HG03135 (cell line): ENCODE results near the gene PCP2.

Experiments
- ATAC-seq: cut with Tn5 transposase; IDR thresholded peaks from one replicate; pipeline ENCODE4 v1.9.1; 2021; ENCODE audit warnings: mild to moderate bottlenecking, moderate library complexity; ENCODE audit not compliant: unreplicated experiment

Gene PCP2

DNA sequence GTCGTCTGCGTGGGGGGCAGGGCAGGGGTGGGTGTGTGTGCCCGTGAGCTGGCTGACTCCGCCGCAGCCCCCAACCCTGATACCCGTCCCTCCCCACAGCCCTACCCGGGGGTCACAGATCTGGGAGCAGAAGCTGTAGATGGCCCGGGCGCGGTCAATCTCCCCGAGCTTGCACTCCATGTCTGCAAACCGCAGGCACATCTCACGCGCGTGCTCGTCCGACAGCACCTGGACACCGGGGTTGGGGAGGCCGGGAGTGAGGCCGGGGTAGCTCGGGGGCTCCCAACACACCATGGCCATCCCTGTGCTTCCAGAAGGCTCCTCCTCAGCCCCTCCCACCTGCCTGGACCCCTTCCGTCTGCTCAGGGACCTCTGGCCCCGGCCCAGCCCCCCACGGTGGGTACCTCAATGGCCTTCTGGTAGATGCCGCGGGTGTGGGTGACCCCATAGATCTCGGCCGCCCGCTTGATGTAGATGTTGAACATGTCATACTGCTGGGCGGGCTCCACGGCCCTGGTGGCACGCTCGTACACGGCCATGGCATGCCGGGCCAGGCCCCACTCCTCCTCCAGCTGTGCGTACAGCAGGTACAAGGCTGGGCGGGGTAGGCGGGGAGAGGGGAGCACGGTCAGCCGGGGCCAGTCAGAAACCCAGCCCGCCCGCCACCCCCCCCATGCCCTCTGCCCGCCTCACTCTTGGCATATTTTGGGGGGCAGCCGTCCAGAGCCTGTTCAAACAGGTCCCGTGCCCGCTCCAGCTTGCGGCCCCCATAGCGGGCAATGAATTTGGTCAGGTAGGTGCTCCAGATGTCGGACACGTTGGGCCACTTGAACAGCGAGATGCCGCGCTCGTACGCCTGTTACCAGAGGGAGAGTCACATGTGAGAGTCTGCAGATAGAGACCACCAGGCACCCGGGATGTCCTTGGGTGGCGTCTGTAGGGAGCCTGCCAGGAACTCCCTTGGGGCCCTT lies 12.8 kb downstream of the PCP2 start:
- no peak for ATAC-seq

DNA sequence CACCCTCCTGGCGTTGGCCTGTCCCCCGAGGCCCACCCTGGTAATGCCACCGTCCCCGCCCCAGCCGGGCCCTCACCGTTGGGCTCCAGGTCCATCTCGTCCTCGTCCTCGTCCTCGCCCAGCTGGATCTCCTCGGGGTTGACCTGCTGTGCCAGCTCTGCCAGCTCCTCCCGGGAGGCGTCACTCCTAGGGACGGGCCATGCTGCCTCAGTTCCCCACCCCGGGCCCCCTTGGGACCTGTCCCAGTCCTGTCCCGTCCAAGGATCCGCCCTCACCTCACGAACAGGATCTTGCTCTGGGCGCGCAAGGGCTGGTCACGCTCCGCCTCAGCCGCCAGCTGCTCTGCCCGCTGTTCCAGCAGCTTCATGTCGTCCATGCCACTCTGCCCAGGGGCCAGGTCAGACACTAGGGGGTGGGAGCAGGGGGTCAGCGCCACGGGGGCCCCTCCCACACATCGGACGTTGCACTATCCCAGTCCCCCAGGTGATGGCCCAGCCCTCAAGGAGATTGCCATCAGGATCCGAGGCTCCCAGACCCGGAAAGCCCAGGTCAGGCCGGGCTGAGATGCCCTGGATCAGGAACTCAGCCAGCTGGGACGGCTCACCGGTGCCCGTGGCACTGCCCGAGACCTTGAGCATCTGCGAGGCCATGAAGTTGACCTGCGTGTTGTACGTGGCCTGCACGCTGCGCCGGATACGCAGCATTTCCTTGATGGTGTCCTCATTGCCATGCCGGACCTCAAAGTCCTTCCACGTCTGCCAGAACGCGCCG lies 13.7 kb downstream of the PCP2 start:
- ATAC-seq: no peak

- ATAC-seq: no peak
Observed at GRCh38 chr19:7618771-7619510, 14.6 kb downstream of the PCP2 start.

- ATAC-seq: no peak
Observed at GRCh38 chr19:7618348-7618747, 15.2 kb downstream of the PCP2 start.

- no peak for ATAC-seq
Observed at GRCh38 chr19:7617735-7618134, 15.8 kb downstream of the PCP2 start.

- ATAC-seq: no peak
Observed at GRCh38 chr19:7617172-7617571, 16.3 kb downstream of the PCP2 start.

GRCh38 chr19:7614859-7615741 lies 18.4 kb downstream of the PCP2 start:
- no peak for ATAC-seq

GRCh38 chr19:7612282-7613274 lies 20.9 kb downstream of the PCP2 start:
- no peak for ATAC-seq

GRCh38 chr19:7611541-7612279 lies 21.8 kb downstream of the PCP2 start:
- ATAC-seq: no peak

DNA sequence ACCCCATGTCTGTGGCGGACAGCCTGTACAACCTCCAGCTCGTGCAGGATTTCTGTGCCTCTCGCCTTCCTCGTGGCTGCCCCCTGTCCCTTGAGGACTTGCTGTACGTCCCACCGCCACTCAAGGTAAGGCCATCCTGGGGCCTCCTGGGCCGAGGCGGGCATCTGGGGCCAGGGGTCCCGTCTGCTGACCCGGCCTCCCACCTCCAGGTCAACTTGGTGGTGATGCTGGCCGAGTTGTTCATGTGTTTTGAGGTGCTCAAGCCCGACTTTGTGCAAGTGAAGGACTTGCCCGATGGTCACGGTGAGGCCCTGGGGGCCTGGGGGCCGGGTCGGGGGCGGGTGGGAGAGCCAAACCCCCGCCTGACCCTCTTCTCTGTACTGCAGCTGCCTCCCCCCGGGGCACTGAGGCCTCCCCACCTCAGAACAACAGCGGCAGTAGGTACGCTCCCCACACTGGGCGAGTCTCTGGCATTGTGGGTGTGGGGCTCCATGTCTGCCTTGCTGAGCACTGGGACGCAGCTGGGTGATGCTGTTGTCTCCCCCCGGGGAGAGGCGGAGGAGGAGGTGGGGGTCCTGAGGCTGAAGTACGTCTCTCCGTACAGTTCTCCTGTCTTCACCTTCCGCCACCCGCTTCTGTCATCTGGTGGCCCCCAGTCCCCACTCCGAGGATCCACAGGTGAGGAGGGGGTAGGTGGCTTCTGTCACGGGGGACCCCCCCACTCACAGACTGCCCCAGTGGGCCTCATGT lies 22.9 kb downstream of the PCP2 start:
- ATAC-seq: no peak

DNA sequence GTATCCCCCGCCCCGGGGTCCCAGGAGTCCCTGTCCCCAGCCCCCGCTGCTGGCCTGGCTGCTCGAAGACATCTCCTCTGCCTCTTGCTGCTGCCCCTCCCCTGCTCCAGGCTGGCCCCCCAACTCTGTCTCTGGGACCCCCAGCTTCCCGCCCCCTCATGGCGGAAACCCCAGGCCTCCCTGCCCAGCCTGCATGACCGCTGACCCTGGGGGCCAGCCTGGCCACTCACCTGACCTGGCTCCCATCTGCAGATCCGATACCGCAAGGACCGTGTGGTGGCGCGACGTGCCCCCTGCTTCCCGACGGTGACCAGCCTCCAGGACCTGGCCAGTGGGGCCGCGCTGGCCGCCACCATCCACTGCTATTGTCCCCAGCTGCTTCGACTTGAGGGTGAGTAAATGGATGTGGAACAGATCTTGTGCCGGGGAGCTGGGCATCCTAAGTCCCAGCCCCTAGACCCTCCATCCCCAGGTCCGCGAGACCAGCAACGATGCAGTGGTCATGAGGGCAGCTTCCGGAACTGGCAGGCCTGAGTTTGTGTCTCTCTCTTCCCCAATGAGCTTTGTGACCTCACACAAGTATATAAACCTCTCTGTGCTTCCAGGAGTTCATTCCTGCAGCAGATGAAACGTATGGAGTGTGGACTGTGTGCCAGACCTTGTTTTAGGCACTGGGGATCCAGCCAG lies 25.5 kb downstream of the PCP2 start:
- no peak for ATAC-seq

DNA sequence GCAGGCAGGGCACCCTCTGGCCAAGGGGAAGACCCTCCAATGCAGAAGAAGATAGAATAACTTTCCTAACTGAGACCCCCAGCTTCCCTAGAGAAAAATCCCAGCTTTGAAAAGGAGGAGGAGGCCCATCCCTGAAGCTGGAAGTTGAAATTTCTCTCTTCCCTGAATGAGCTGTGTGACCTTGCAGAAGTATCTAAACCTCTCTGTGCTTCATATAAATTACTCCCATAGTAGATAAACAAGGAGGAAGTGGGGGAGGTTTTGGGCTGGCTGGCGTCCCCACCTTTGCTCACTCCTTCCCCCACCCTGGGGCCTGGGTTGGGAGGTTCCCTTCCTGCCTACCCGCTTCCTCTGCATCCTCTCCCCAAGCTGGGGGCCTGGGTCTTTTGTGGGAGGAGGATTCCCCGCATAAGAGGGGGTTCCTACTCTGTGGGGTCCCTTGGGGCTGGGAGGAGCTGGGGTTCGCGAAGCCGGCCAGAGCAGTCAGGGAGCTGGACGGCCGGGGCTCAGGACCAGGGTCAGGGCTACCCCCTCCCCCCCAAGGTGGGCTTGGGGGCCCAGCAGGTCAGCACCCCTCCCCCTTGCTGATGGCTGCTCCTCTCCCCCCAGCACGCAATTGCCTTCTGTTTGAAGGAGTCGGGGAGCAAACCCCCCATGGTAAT lies 26.2 kb downstream of the PCP2 start:
- ATAC-seq: no peak

DNA sequence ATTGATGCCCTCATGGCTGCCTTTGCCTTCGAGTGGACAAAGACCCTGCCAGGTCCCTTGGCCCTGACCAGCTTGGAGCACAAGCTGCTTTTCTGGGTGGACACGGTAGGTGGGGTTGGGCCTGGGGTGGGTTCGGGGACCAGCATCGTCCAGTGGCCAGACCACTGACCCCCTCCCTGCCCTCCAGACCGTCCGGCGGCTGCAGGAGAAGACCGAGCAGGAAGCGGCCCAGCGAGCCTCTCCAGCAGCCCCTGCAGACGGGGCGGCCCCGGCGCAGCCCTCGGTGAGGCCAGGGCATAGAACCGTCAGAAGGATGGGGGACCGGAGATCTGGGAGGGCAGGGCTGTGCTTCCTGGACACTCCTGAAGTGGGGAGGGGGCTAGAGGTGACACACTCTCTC lies 27.2 kb downstream of the PCP2 start:
- no peak for ATAC-seq

DNA sequence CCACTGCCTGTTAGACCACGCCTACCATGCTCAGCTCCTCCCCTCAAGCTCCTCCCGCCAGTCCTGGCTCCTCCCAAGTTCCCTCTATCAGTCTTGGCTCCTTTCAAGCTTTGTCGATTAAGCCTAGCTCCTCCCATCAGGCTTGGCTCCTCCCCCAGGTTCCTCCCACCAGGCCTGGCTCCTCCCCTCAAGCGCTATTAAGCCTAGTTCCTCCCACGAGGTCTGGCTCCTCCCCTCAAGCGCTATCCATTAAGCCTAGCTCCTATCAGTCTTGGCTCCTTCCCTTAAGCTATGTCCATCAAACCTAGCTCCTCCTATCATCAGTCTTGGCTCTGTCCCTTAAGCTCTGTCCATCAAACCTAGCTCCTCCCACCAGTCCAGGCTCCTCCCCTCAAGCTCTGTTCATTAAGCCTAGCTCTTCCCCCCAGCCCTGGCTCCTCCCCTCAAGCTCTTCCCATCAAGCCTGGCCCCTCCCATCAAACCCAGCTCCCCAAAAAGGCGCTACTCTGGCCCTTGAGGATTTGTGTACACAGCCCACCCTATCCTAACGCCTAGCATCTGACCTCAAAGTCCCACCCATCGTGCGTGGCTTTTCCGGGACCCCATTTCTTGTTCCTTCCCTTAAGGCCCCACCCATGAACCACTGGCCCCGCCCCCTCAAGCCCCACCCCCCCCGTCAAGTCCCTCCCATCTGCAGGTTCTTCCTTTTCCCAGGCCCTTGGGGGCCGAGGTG lies 27.9 kb downstream of the PCP2 start:
- ATAC-seq: no peak

- ATAC-seq: no peak
Observed at GRCh38 chr19:7603919-7604318, 29.6 kb downstream of the PCP2 start.

- ATAC-seq: no peak
Observed at GRCh38 chr19:7602935-7603497, 30.5 kb downstream of the PCP2 start.
